IMR-90 (cell line): Measurements from ENCODE around the gene OLIG3. TPM values are rescaled to one million over a fixed set of nuclear protein-coding genes. Genes with fewer than 3 reads are reported as not detected.

ENCODE experiments used
- ATAC-seq: fragments of 200-7000 bp; cut with Tn5 transposase; 2 replicates; pipeline ENCODE4 v1.9.1; 2020; ENCODE audit warnings: low read depth, mild to moderate bottlenecking, moderate library complexity
- Bru-seq: library from RNA; stranded (reverse); fragments of 400-500 nt; gene quantifications from one replicate; lab custom pipeline; 2021; lab: Mats Ljungman, UMichigan
- BruChase-seq, 2 experiments: library from RNA; stranded (reverse); fragments of 400-500 nt; gene quantifications; one replicate each; lab custom pipeline; 2021; lab: Mats Ljungman, UMichigan
- BruUV-seq: library from RNA; stranded (reverse); fragments of 400-500 nt; replicated peaks from 2 replicates; lab custom pipeline; 2021; lab: Mats Ljungman, UMichigan
- CTCF ChIA-PET: fragments of 300-600 bp; formaldehyde crosslinking; extraction: SDS; loops from one replicate; lab custom pipeline; 2021; ENCODE audit warnings: antibody characterized with exemption; lab: Yijun Ruan, JAX
- POLR2A ChIA-PET: fragments of 300-600 bp; sonication (Branson Sonifier 250); formaldehyde crosslinking; loops from one replicate; lab custom pipeline; 2022; ENCODE audit warnings: antibody characterized with exemption; ENCODE audit not compliant: unreplicated experiment; lab: Charles Lee
- DNase-seq: peaks from one replicate; pipeline ENCODE4 v3.0.0; 2013
- H2AFZ ChIP-seq: replicated peaks from 2 replicates; pipeline ENCODE3; 2013; ENCODE audit warnings: low read length, mild to moderate bottlenecking; ENCODE audit not compliant: poor library complexity
- H2AK5ac ChIP-seq: 2 replicates; pipeline ENCODE4 v1.6.1; 2013; ENCODE audit warnings: low read depth, low read length, inconsistent platforms
- H2AK9ac ChIP-seq: replicated peaks from 2 replicates; pipeline ENCODE3; 2013; ENCODE audit warnings: mild to moderate bottlenecking, low read depth, low read length, moderate library complexity; ENCODE audit not compliant: poor library complexity
- H2BK120ac ChIP-seq: 2 replicates; pipeline ENCODE4 v1.6.1; 2013; ENCODE audit warnings: low read depth, low read length, inconsistent platforms
- H2BK15ac ChIP-seq: 3 replicates; pipeline ENCODE4 v1.6.1; 2013; ENCODE audit warnings: low read depth, low read length, inconsistent platforms
- H2BK20ac ChIP-seq: 2 replicates; pipeline ENCODE4 v1.6.1; 2013; ENCODE audit warnings: low read depth, mild to moderate bottlenecking, inconsistent platforms, low read length, moderate library complexity
- H2BK5ac ChIP-seq: 2 replicates; pipeline ENCODE4 v1.6.1; 2013; ENCODE audit warnings: mild to moderate bottlenecking, low read depth, low read length, inconsistent platforms; ENCODE audit not compliant: poor library complexity, severe bottlenecking
- H3K14ac ChIP-seq: replicated peaks from 2 replicates; pipeline ENCODE4 v1.6.1; 2013; ENCODE audit warnings: low read depth, low read length, inconsistent platforms
- H3K18ac ChIP-seq: 2 replicates; pipeline ENCODE4 v1.6.1; 2013; ENCODE audit warnings: low read depth, low read length, control low read depth
- H3K23ac ChIP-seq: 2 replicates; pipeline ENCODE4 v1.6.1; 2013; ENCODE audit warnings: low read depth, low read length, inconsistent platforms
- H3K27ac ChIP-seq: 2 replicates; pipeline ENCODE4 v1.5.1; 2013; ENCODE audit warnings: mild to moderate bottlenecking, control low read depth, low read length; ENCODE audit not compliant: insufficient read depth
- H3K27me3 ChIP-seq: 2 replicates; pipeline ENCODE4 v1.6.1; 2013; ENCODE audit warnings: low read length; ENCODE audit not compliant: control insufficient read depth, insufficient read depth
- H3K36me3 ChIP-seq: 2 replicates; pipeline ENCODE4 v1.6.1; 2013; ENCODE audit warnings: low read length, mixed read lengths; ENCODE audit not compliant: control insufficient read depth, insufficient read depth
- H3K4ac ChIP-seq: 2 replicates; pipeline ENCODE4 v1.6.1; 2013; ENCODE audit warnings: low read depth, low read length, inconsistent platforms
- H3K4me1 ChIP-seq: 2 replicates; pipeline ENCODE4 v1.6.1; 2013; ENCODE audit warnings: low read length, mixed read lengths; ENCODE audit not compliant: control insufficient read depth, insufficient read depth
- H3K4me2 ChIP-seq: 2 replicates; pipeline ENCODE4 v1.6.1; 2013; ENCODE audit warnings: low read depth, mild to moderate bottlenecking, control low read depth, low read length, moderate library complexity
- H3K4me3 ChIP-seq: 2 replicates; pipeline ENCODE4 v1.5.1; 2013; ENCODE audit warnings: low read depth, mild to moderate bottlenecking, control low read depth, low read length, moderate library complexity; ENCODE audit not compliant: insufficient read depth
- H3K56ac ChIP-seq: 2 replicates; pipeline ENCODE4 v1.6.1; 2013; ENCODE audit warnings: low read length, inconsistent platforms; ENCODE audit not compliant: insufficient read depth; ENCODE audit errors: extremely low read depth
- H3K79me1 ChIP-seq, 2 experiments: 2 replicates each; pipeline ENCODE4 v1.6.1; 2013; ENCODE audit warnings: low read length in 2 of 2, inconsistent platforms in 1 of 2, low read depth in 1 of 2
- H3K9ac ChIP-seq: 2 replicates; pipeline ENCODE4 v1.6.1; 2013; ENCODE audit warnings: low read depth, low read length, control low read depth
- H3K9me1 ChIP-seq: 2 replicates; pipeline ENCODE4 v1.6.1; 2013; ENCODE audit warnings: low read length, inconsistent platforms; ENCODE audit not compliant: insufficient read depth
- H3K9me3 ChIP-seq: 2 replicates; pipeline ENCODE4 v1.6.1; 2013; ENCODE audit warnings: low read length; ENCODE audit not compliant: control insufficient read depth, insufficient read depth
- H4K20me1 ChIP-seq: 2 replicates; pipeline ENCODE4 v1.6.1; 2013; ENCODE audit warnings: low read length, inconsistent platforms; ENCODE audit not compliant: insufficient read depth
- H4K5ac ChIP-seq: 2 replicates; pipeline ENCODE4 v1.6.1; 2013; ENCODE audit warnings: mild to moderate bottlenecking, low read depth, low read length, control low read depth
- H4K8ac ChIP-seq, 2 experiments: 2 replicates each; pipeline ENCODE4 v1.6.1; 2013; ENCODE audit warnings: low read depth in 2 of 2, low read length in 2 of 2, control low read depth in 1 of 2, inconsistent platforms in 1 of 2
- H4K91ac ChIP-seq: 2 replicates; pipeline ENCODE4 v1.6.1; 2013; ENCODE audit warnings: low read depth, low read length, inconsistent platforms; ENCODE audit not compliant: insufficient read depth
- CHD1 ChIP-seq: IDR thresholded peaks from 2 replicates; pipeline ENCODE4 v1.6.1; 2012; ENCODE audit warnings: low read depth, low read length, improper control_type of control experiment
- POLR2A ChIP-seq: IDR thresholded peaks from 2 replicates; pipeline ENCODE4 v1.6.1; 2012; ENCODE audit warnings: mild to moderate bottlenecking, low read depth, low read length
- SMC3 ChIP-seq: fragments of 150-350 bp; IDR thresholded peaks from 2 replicates; pipeline ENCODE4 v1.6.1; 2016; ENCODE audit warnings: low read depth, mild to moderate bottlenecking, antibody characterized with exemption, low read length, moderate library complexity
- USF2 ChIP-seq: fragments of 150-350 bp; IDR thresholded peaks from 2 replicates; pipeline ENCODE4 v1.6.1; 2017; ENCODE audit warnings: mild to moderate bottlenecking, antibody characterized with exemption, low read length, low read depth
- WGBS, 2 experiments: methylation state at CpG; one replicate each; pipeline versions ENCODE4 v1.1.5 to v1.1.7; 2013; ENCODE audit warnings: missing lambda C conversion rate in 2 of 2; ENCODE audit not compliant: insufficient read length in 1 of 2; ENCODE audit errors: extremely low coverage in 2 of 2; 5-methylcytosine and 5-hydroxymethylcytosine counted together
- dilution Hi-C: fragments of 300-500 bp; cut with HindIII; formaldehyde crosslinking; loops from one replicate; pipeline ENCODE4 v1.14.3; 2018; ENCODE audit warnings: low sequenced_read_pairs; ENCODE audit not compliant: unreplicated experiment
- in situ Hi-C: fragments of 300-500 bp; cut with MboI; formaldehyde crosslinking; loops from 3 replicates; pipeline ENCODE4 v1.14.3; 2019; ENCODE audit warnings: low sequenced_read_pairs, inconsistent platforms, mixed read lengths
- intact Hi-C: fragments of 100-400 bp; cut with micrococcal nuclease; formaldehyde crosslinking; loops from 2 replicates; pipeline ENCODE4 v1.10.0; 2022
- long read RNA-seq: library from polyadenylated mRNA; unstranded; transcript quantifications from one replicate; pipeline ENCODE4 v2.0.0, GENCODE V29; 2021; ENCODE audit not compliant: unreplicated experiment
- polyA plus RNA-seq, 3 experiments: library from polyadenylated mRNA; depleted of rRNA; stranded (reverse); fragments of >200 nt; gene quantifications; 2 replicates each; pipeline ENCODE4 v1.2.3, GENCODE V29; 2012; ENCODE audit warnings: low replicate concordance in 1 of 3
- total RNA-seq: library from RNA; depleted of rRNA; stranded (reverse); fragments of >200 nt; gene quantifications from 2 replicates; pipeline ENCODE4 v1.2.3, GENCODE V29; 2012; rRNA removed

OLIG3 gene
- total RNA-seq (not detected in 2 replicates), polyA plus RNA-seq (2012; rRNA removed) (not detected in 2 replicates), Bru-seq, nascent RNA (not detected), BruChase-seq, experiment 1, labeled RNA remaining after a 6-hour chase (not detected), BruChase-seq, experiment 2, labeled RNA remaining after a 2-hour chase (not detected)
- polyA plus RNA-seq (2012; cell fraction: cytosol; rRNA removed): not detected in 2 replicates
- polyA plus RNA-seq (2012; cell fraction: nucleus; rRNA removed; ENCODE audit: low replicate concordance): not detected in 2 replicates
- long read RNA-seq: 0 reads

- no peaks in the 10 kb centered on the region for H4K20me1 ChIP-seq
- TF ChIP-seq USF2 (no peak), POLR2A (no peak), SMC3 (no peak), CHD1 (no peak)
- no peak within 1 kb of the TSS for H3K56ac ChIP-seq
- intact Hi-C loops: no loop called here
- CTCF ChIA-PET: no interaction called here
- BruUV-seq: no TSS peak
- no peak within 1 kb of the TSS for H3K4ac ChIP-seq
- H3K4me3 ChIP-seq: no peak within 1 kb of the TSS
- no peak within 1 kb of the TSS for H3K27ac ChIP-seq
- ATAC-seq (no peak), DNase-seq (no peak)
- H2BK5ac ChIP-seq: no peak within 1 kb of the TSS
- in situ Hi-C loops: no loop called here
- H3K23ac ChIP-seq: no peak within 1 kb of the TSS
- peaks cover 96% of the 10 kb centered on the region for H3K27me3 ChIP-seq
- H3K4me1 ChIP-seq: no peaks in the 10 kb centered on the region
- no peak within 1 kb of the TSS for H2BK120ac ChIP-seq
- no peak within 1 kb of the TSS for H4K5ac ChIP-seq
- H2BK15ac ChIP-seq: no peak within 1 kb of the TSS
- H4K8ac ChIP-seq: no peak within 1 kb of the TSS
- no peaks in the 10 kb centered on the region for H3K79me1 ChIP-seq
- POLR2A ChIA-PET: no interaction called here
- H3K9me1 ChIP-seq: no peaks in the 10 kb centered on the region; the same call in 1 of the 2 replicates
- H3K36me3 ChIP-seq: no peaks in the 10 kb centered on the region
- no peak within 1 kb of the TSS for H3K18ac ChIP-seq
- H3K9me3 ChIP-seq: peaks cover 9% of the 10 kb centered on the region; the same call in 1 of the 2 replicates
- H2BK20ac ChIP-seq: no peak within 1 kb of the TSS
- H3K4me2 ChIP-seq: no peak within 1 kb of the TSS
- dilution Hi-C loops: no loop called here
- H2AK5ac ChIP-seq: no peak within 1 kb of the TSS
- H2AK9ac ChIP-seq: no peak within 1 kb of the TSS
- H3K9ac ChIP-seq: no peak within 1 kb of the TSS
- no CpG with 5 or more reads among the region's 23 CpGs for WGBS, 2 experiments
- no peak within 1 kb of the TSS for H4K91ac ChIP-seq
- peak within 1 kb of the TSS; percentile 34 for H2AFZ ChIP-seq
- no peak within 1 kb of the TSS for H3K14ac ChIP-seq
Measured at GRCh38 chr6:137494281-137494987, at the start of gene OLIG3. OLIG3 (minus strand) TSS chr6:137494394; CDS start chr6:137494170, 224 bp downstream.
